BJ (cell line): ENCODE data around the gene CCDC97. TPM values are rescaled to one million over a fixed set of nuclear protein-coding genes. Genes with fewer than 3 reads are reported as not detected.

Experiments used
- CTCF ChIA-PET: fragments of 350-600 bp; formaldehyde crosslinking; extraction: SDS; loops from one replicate; lab custom pipeline; 2021; ENCODE audit warnings: antibody characterized with exemption, inconsistent platforms; lab: Yijun Ruan, JAX
- POLR2A ChIA-PET: fragments of 300-600 bp; sonication (Branson Sonifier 250); formaldehyde crosslinking; extraction: SDS; loops from one replicate; lab custom pipeline; 2021; ENCODE audit warnings: antibody characterized with exemption; lab: Charles Lee
- DNase-seq: peaks from one replicate; pipeline ENCODE4 v3.0.0-alpha.2; 2011; ENCODE audit warnings: low read depth
- H3K27me3 ChIP-seq: 2 replicates; pipeline ENCODE4 v1.6.0; 2011; ENCODE audit warnings: low read length; ENCODE audit not compliant: control insufficient read depth, insufficient read depth
- H3K36me3 ChIP-seq: 2 replicates; pipeline ENCODE4 v1.5.1; 2011; ENCODE audit warnings: low read length; ENCODE audit not compliant: control insufficient read depth, insufficient read depth
- H3K4me3 ChIP-seq: 2 replicates; pipeline ENCODE4 v1.5.1; 2011; ENCODE audit warnings: low read depth, mild to moderate bottlenecking, control low read depth, low read length
- CTCF ChIP-seq: IDR thresholded peaks from 2 replicates; pipeline ENCODE4 v1.5.1; 2011; ENCODE audit warnings: low read depth, mild to moderate bottlenecking, control low read depth, inconsistent platforms, low read length, moderate library complexity; ENCODE audit not compliant: insufficient read depth
- polyA plus RNA-seq: library from polyadenylated mRNA; depleted of rRNA; stranded (reverse); fragments of >200 nt; gene quantifications from 2 replicates; pipeline ENCODE4 v1.2.3, GENCODE V29; 2011

The CCDC97 gene
- polyA plus RNA-seq, 1 experiment = 10.3 TPM

- no peak for TF ChIP-seq CTCF
- POLR2A ChIA-PET = no interaction called here
- no peak for DNase-seq
- CTCF ChIA-PET = interaction anchor here (1.1 to 4.6 kb wide), 4 partner anchors 8 to 178 kb away, joined by 3 to 83 read pairs (median 4); no protein-coding TSS in a partner anchor
- peaks cover 45% of the 10 kb centered on the region for H3K36me3 ChIP-seq
- H3K4me3 ChIP-seq = no peak overlapping the region
- H3K27me3 ChIP-seq = no peaks in the 10 kb centered on the region
Observed at GRCh38 chr19:41304706-41305483, 5.1 kb upstream of the CCDC97 start.

- POLR2A ChIA-PET = no interaction called here
- no peak for TF ChIP-seq CTCF
- H3K36me3 ChIP-seq = peaks cover 41% of the 10 kb centered on the region
- DNase-seq = no peak
- CTCF ChIA-PET = interaction anchor here (1.0 to 5.3 kb wide), 6 partner anchors 10 to 179 kb away, joined by 3 to 83 read pairs (median 4); partner anchors contain the start of gene HNRNPUL1
- H3K27me3 ChIP-seq = no peaks in the 10 kb centered on the region
- no peak overlapping the region for H3K4me3 ChIP-seq
Observed at GRCh38 chr19:41305927-41306793, 3.8 kb upstream of the CCDC97 start.

- no peak for TF ChIP-seq CTCF
- CTCF ChIA-PET = interaction anchor here (0.7 to 5.3 kb wide), 16 partner anchors 10 to 178 kb away, joined by 3 to 83 read pairs (median 4); partner anchors contain the start of genes B9D2 and HNRNPUL1
- POLR2A ChIA-PET = no interaction called here
- Histone ChIP-seq H3K4me3 (no peak overlapping the region), H3K27me3 (no peaks in the 10 kb centered on the region), H3K36me3 (peaks cover 37% of the 10 kb centered on the region)
- DNase-seq = no peak
Observed at GRCh38 chr19:41307090-41307875, 2.7 kb upstream of the CCDC97 start.

GRCh38 chr19:41307954-41308449 lies 2.0 kb upstream of the CCDC97 start:
- peaks cover 36% of the 10 kb centered on the region for H3K36me3 ChIP-seq
- ChIA-PET CTCF (interaction anchor here (0.7 to 5.3 kb wide), 25 partner anchors 9 to 354 kb away, joined by 3 to 83 read pairs (median 4); partner anchors contain the start of genes B9D2 and HNRNPUL1), POLR2A (no interaction called here)
- TF ChIP-seq CTCF = no peak
- DNase-seq = no peak
- no peaks in the 10 kb centered on the region for H3K27me3 ChIP-seq
- no peak overlapping the region for H3K4me3 ChIP-seq
